Cardiac muscle cell (in vitro differentiated cells and primary cell): ENCODE data around the gene CHCHD6. TPM values are rescaled to one million over a fixed set of nuclear protein-coding genes. Genes with fewer than 3 reads are reported as not detected.

ENCODE experiments used
- DNase-seq, 2 donors: peaks; one replicate each; pipeline versions ENCODE4 v3.0.0 to v3.0.0-alpha.2; 2010 to 2017; ENCODE audit warnings: low read depth in 1 of 2, low spot score in 1 of 2
- H3K27ac ChIP-seq: fragments of 200-600 bp; sonication (generic); 2 replicates; pipeline ENCODE4 v1.5.1; 2016
- H3K27me3 ChIP-seq: fragments of 200-600 bp; sonication (generic); 2 replicates; pipeline ENCODE4 v1.6.0; 2016; ENCODE audit warnings: control low read depth
- H3K36me3 ChIP-seq: fragments of 200-600 bp; sonication (generic); 2 replicates; pipeline ENCODE4 v1.5.1; 2016; ENCODE audit warnings: control low read depth
- H3K4me1 ChIP-seq: fragments of 200-600 bp; sonication (generic); 2 replicates; pipeline ENCODE4 v1.8.1; 2017; ENCODE audit warnings: low read depth, mild to moderate bottlenecking, mixed run types
- H3K4me3 ChIP-seq: fragments of 200-600 bp; sonication (generic); 2 replicates; pipeline ENCODE4 v1.5.1; 2016; ENCODE audit warnings: mild to moderate bottlenecking
- H3K9me3 ChIP-seq: fragments of 200-600 bp; sonication (generic); 2 replicates; pipeline ENCODE4 v1.5.1; 2017; ENCODE audit warnings: low read depth, mild to moderate bottlenecking, control low read depth
- CTCF ChIP-seq: IDR thresholded peaks from 2 replicates; pipeline ENCODE4 v1.5.1; 2012; ENCODE audit warnings: low read depth, mild to moderate bottlenecking, low read length
- polyA plus RNA-seq: library from polyadenylated mRNA; unstranded; fragments of >200 nt; fragmentation: Nextera tagmentation; extraction: Ambion mirVana; gene quantifications from 2 replicates; pipeline ENCODE4 v1.2.1, GENCODE V29; 2016
- total RNA-seq: library from RNA; depleted of rRNA; stranded (reverse); fragments of >200 nt; gene quantifications from 2 replicates; pipeline ENCODE4 v1.2.3, GENCODE V29; 2016

Gene CHCHD6
- total and polyA plus RNA-seq, 2 experiments from 2014 or later, result 76.0 to 102 TPM

DNA sequence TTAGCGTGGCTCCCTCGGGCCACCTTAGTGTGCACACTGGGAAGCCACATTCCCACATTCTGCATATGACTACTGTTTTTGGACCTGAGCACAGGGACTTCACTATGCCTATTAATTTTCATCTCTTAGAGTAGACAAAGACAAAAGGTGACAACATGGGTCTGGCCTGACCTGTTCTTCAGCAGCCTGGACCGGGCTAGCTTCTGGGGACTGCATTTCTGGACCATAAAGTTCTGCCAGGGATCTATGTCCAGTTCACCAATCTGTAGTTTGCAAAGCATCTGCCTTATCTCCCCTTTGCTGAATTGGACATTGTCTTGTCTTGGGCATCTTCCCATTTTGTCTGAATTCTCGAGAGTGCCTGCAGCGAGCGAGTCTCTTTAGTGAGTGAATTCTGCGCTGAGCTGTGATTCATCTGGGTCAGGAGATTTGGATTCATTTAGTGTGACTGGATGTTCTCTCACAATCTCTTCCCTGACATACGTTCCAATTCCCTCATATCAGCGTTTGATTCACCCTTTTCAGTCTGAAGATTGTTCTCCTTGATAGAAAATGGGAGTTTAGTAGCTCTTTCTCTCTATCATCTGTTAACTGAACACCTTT, 166.7 kb downstream of the CHCHD6 start:
- Histone ChIP-seq H3K36me3 (no peaks in the 10 kb centered on the region), H3K27ac (no peak overlapping the region), H3K9me3 (no peaks in the 10 kb centered on the region), H3K4me3 (no peak overlapping the region), H3K27me3 (no peaks in the 10 kb centered on the region), H3K4me1 (peaks cover 23% of the 10 kb centered on the region)
- TF ChIP-seq CTCF, result no peak
- DNase-seq, result peak in 1 of 2 donors; percentile 40

DNA sequence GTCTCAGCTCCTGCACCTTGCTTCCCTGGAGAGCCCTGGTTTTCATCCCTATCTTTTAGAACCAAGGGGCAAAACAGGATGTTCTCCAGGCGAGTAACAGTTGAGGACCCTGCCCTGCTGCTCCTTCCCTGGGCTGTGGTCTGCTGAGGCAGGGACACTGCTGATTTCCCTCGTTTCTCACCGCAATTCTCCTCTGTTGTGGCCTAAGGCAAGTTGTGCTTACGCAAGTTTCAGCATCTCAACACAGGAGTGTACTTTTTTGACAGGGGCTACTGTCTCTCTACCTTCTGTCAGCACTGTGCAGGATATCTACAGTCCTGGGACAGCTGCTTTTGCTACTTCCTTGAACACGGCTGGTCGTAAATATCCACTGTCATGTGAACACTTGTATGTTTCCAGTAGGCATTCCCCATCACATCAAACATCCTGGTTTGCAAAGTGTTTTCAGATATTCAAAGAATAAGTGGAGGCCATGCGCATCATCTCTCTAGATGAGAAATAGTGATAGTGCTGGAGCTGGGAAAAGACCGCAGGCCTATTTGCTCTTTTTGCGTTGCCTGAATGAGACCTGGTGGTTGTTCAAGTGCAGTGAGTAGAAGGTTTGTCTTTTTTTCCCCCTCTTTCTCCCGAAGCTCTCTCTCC, 168.8 kb downstream of the CHCHD6 start:
- Histone ChIP-seq H3K4me1 (peaks cover 3% of the 10 kb centered on the region), H3K27ac (no peak overlapping the region), H3K27me3 (no peaks in the 10 kb centered on the region), H3K36me3 (no peaks in the 10 kb centered on the region), H3K9me3 (no peaks in the 10 kb centered on the region), H3K4me3 (no peak overlapping the region)
- no peak for TF ChIP-seq CTCF
- DNase-seq, result no peak

GRCh38 chr3:126873416-126873815, 169.4 kb downstream of the CHCHD6 start:
- DNase-seq, result no peak
- Histone ChIP-seq H3K27me3 (no peaks in the 10 kb centered on the region), H3K27ac (no peak overlapping the region), H3K4me3 (no peak overlapping the region), H3K36me3 (no peaks in the 10 kb centered on the region), H3K4me1 (peaks cover 3% of the 10 kb centered on the region), H3K9me3 (no peaks in the 10 kb centered on the region)
- no peak for TF ChIP-seq CTCF

DNA sequence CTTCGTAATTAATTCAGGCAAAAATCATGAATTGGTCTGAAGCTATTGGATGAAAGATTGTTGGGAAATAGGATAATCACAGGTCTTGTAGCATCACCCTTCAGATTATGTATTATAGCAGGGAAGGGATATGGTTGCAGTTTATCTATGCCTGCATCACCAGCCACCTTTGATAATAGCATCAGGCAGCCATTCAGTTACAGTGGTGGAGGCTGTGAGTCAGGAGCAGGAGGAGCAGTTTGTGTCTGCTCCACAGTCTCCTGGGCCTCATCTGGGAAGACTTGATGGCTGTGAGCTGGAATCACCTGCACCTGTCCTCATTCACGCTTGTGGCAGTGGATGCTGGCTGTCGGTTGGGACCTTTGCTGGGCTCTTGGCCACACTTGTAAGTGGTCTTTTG, 174.6 kb downstream of the CHCHD6 start:
- Histone ChIP-seq H3K4me3 (no peak overlapping the region), H3K4me1 (no peaks in the 10 kb centered on the region), H3K9me3 (no peaks in the 10 kb centered on the region), H3K27ac (no peak overlapping the region), H3K27me3 (no peaks in the 10 kb centered on the region), H3K36me3 (no peaks in the 10 kb centered on the region)
- no peak for TF ChIP-seq CTCF
- no peak for DNase-seq

GRCh38 chr3:126880901-126881300, 176.9 kb downstream of the CHCHD6 start:
- Histone ChIP-seq H3K4me1 (no peaks in the 10 kb centered on the region), H3K4me3 (no peak overlapping the region), H3K27ac (no peak overlapping the region), H3K27me3 (no peaks in the 10 kb centered on the region), H3K36me3 (no peaks in the 10 kb centered on the region), H3K9me3 (no peaks in the 10 kb centered on the region)
- DNase-seq, result no peak
- TF ChIP-seq CTCF, result no peak
